Breast epithelium (tissue), 4 donors: ENCODE results near the gene CNKSR1. TPM values are rescaled to one million over a fixed set of nuclear protein-coding genes. Genes with fewer than 3 reads are reported as not detected.

Experiments
- DNase-seq, 2 donors: peaks; one replicate each; pipeline ENCODE4 v3.0.0-alpha.2; 2019; ENCODE audit warnings: low spot score in 2 of 2
- H3K27ac ChIP-seq, 2 donors: fragments of 200-600 bp; sonication (generic) in 1 of 2; one replicate each; pipeline ENCODE4 v1.5.1; 2016 to 2019; ENCODE audit warnings: mild to moderate bottlenecking in 1 of 2
- H3K27me3 ChIP-seq, 2 donors: fragments of 200-600 bp; sonication (generic) in 1 of 2; one replicate each; pipeline versions ENCODE4 v1.5.1 to v1.6.0; 2017 to 2019; ENCODE audit warnings: control low read depth in 1 of 2, mild to moderate bottlenecking in 1 of 2
- H3K36me3 ChIP-seq: fragments of 200-600 bp; one replicate; pipeline ENCODE4 v1.5.1; 2019
- H3K4me1 ChIP-seq, 2 donors: fragments of 200-600 bp; sonication (generic); one replicate each; pipeline ENCODE4 v1.5.1; 2016 to 2019; ENCODE audit warnings: control low read depth in 1 of 2
- H3K4me3 ChIP-seq, 3 donors: fragments of 200-600 bp; sonication (generic); 1 replicate in 2 of 3; 2 replicates in 1 of 3; pipeline ENCODE4 v1.5.1; 2016 to 2019; ENCODE audit warnings: mild to moderate bottlenecking in 3 of 3, moderate library complexity in 2 of 3
- H3K9me3 ChIP-seq, 2 donors: fragments of 200-600 bp; sonication (generic) in 1 of 2; one replicate each; pipeline ENCODE4 v1.5.1; 2016 to 2019; ENCODE audit warnings: control low read depth in 1 of 2
- CTCF ChIP-seq, 3 donors: fragments of 450-650 bp; IDR thresholded peaks; one replicate each; pipeline ENCODE4 v1.5.1; 2016 to 2017; ENCODE audit warnings: antibody characterized with exemption in 3 of 3, mild to moderate bottlenecking in 3 of 3, moderate library complexity in 3 of 3
- POLR2A ChIP-seq: fragments of 450-650 bp; IDR thresholded peaks from one replicate; pipeline ENCODE4 v1.6.1; 2016; ENCODE audit warnings: antibody characterized with exemption, mild to moderate bottlenecking, moderate library complexity
- POLR2AphosphoS5 ChIP-seq, 3 donors: sonication (generic); formaldehyde crosslinking; IDR thresholded peaks; one replicate each; pipeline ENCODE4 v1.6.1; 2017; ENCODE audit warnings: antibody characterized with exemption in 3 of 3
- intact Hi-C: fragments of 100-400 bp; cut with DNase I; formaldehyde crosslinking; loops from one replicate; pipeline ENCODE4 v1.15.1; 2023; ENCODE audit warnings: low total_unique reads
- total RNA-seq, 3 donors: library from RNA; depleted of rRNA; stranded (reverse); fragments of >200 nt; gene quantifications; one replicate each; pipeline ENCODE4 v1.1.0, GENCODE V29; 2016

Gene CNKSR1
- total RNA-seq, 3 donors from 2014 or later: 2.2 to 28.2 (median 22.3) TPM

GRCh38 chr1:26215246-26215645 is 38.0 kb downstream of the CNKSR1 start:
- Histone ChIP-seq H3K4me3 (no peak overlapping the region), H3K27ac (no peak overlapping the region), H3K27me3 (no peaks in the 10 kb centered on the region), H3K9me3 (no peaks in the 10 kb centered on the region), H3K4me1 (no peaks in the 10 kb centered on the region), H3K36me3 (no peaks in the 10 kb centered on the region)
- no peak for DNase-seq
- TF ChIP-seq CTCF (IDR thresholded peaks at IDR 0.05) (no peak), POLR2A (no peak), POLR2AphosphoS5 (IDR thresholded peaks at IDR 0.05) (no peak)
- intact Hi-C loops: no loop called here

GRCh38 chr1:26218906-26219494 is 41.7 kb downstream of the CNKSR1 start:
- H3K4me1 ChIP-seq: no peaks in the 10 kb centered on the region
- TF ChIP-seq POLR2AphosphoS5 (IDR thresholded peaks at IDR 0.05) (no peak), POLR2A (no peak), CTCF (IDR thresholded peaks at IDR 0.05) (no peak)
- no peak overlapping the region for H3K27ac ChIP-seq
- no peaks in the 10 kb centered on the region for H3K36me3 ChIP-seq
- intact Hi-C loops: no loop called here
- no peak overlapping the region for H3K4me3 ChIP-seq
- no peaks in the 10 kb centered on the region for H3K27me3 ChIP-seq
- no peaks in the 10 kb centered on the region for H3K9me3 ChIP-seq
- no peak for DNase-seq

- Histone ChIP-seq H3K4me1 (no peaks in the 10 kb centered on the region), H3K4me3 (no peak overlapping the region), H3K27ac (no peak overlapping the region), H3K27me3 (no peaks in the 10 kb centered on the region), H3K36me3 (no peaks in the 10 kb centered on the region), H3K9me3 (no peaks in the 10 kb centered on the region)
- DNase-seq: no peak
- TF ChIP-seq CTCF (IDR thresholded peaks at IDR 0.05) (no peak), POLR2A (no peak), POLR2AphosphoS5 (IDR thresholded peaks at IDR 0.05) (no peak)
- intact Hi-C loops: no loop called here
Measured at GRCh38 chr1:26220199-26220912, 43.1 kb downstream of the CNKSR1 start.

DNA sequence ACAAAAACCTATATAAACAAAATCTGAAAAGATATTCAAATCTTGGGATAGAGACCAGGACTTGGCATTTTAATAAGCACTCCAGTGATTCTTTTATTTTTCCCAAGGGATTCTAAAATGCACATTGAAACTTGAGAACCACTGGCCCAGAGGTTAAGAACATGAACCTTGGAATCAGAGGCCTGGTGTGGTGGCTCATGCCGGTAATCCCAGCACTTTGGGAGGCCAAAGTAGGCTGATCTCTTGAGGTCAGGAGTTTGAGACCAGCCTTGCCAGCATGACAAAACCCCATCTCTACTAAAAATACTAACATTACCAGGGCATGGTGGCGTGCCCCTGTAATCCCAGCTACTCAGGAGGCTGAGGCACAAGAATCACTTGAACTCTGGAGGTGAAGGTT is 43.8 kb downstream of the CNKSR1 start:
- no peaks in the 10 kb centered on the region for H3K36me3 ChIP-seq
- no peaks in the 10 kb centered on the region for H3K9me3 ChIP-seq
- H3K4me3 ChIP-seq: no peak overlapping the region
- no peak overlapping the region for H3K27ac ChIP-seq
- DNase-seq: no peak
- intact Hi-C loops: no loop called here
- no peak for TF ChIP-seq POLR2AphosphoS5 (IDR thresholded peaks at IDR 0.05)
- no peak for TF ChIP-seq POLR2A
- no peak for TF ChIP-seq CTCF (IDR thresholded peaks at IDR 0.05)
- no peaks in the 10 kb centered on the region for H3K4me1 ChIP-seq
- H3K27me3 ChIP-seq: no peaks in the 10 kb centered on the region

DNA sequence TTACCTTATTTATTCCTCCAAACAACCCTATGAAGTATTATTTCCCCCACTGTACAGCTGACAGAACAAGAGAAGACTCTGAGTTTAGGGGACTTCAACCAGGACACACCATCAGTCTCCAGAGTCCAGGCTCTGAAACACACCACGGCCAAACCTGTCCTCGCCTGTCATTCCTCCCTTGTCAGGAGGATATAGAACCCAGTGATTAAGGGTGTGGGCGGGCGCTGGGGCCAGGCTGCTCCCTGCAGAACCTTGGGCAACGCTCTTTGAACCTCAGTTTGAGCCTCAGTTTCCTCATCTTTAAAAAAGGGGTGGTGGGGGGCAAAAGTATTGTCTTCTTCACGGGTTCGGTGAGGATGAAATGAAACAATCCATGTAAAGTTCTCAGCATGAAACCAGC is 47.3 kb downstream of the CNKSR1 start:
- intact Hi-C loops: no loop called here
- H3K4me3 ChIP-seq: no peak overlapping the region
- no peak for DNase-seq

More for the DNA sequence above, 47.3 kb downstream of the CNKSR1 start:
- Histone ChIP-seq H3K27me3 (no peaks in the 10 kb centered on the region), H3K4me1 (no peaks in the 10 kb centered on the region), H3K36me3 (no peaks in the 10 kb centered on the region), H3K27ac (no peak overlapping the region), H3K9me3 (no peaks in the 10 kb centered on the region)
- TF ChIP-seq POLR2A: no peak
- TF ChIP-seq CTCF (IDR thresholded peaks at IDR 0.05): no peak
- no peak for TF ChIP-seq POLR2AphosphoS5 (IDR thresholded peaks at IDR 0.05)
